H1 (cell line): Measurements from ENCODE around the gene PDE1C. TPM values are rescaled to one million over a fixed set of nuclear protein-coding genes. Genes with fewer than 3 reads are reported as not detected.

Experiments
- CTCF ChIA-PET: fragments of 300-600 bp; sonication (Branson Sonifier 250); formaldehyde crosslinking; loops from one replicate; lab custom pipeline; 2021; ENCODE audit not compliant: partially characterized antibody; lab: Charles Lee
- POLR2A ChIA-PET: fragments of 300-600 bp; sonication (Branson Sonifier 250); formaldehyde crosslinking; loops from one replicate; lab custom pipeline; 2021; ENCODE audit warnings: inconsistent platforms; ENCODE audit not compliant: partially characterized antibody; lab: Charles Lee
- DNase-seq, 2 experiments: peaks; one replicate each; pipeline versions ENCODE4 v3.0.0 to v3.0.0-alpha.2; 2010 to 2022; ENCODE audit warnings: low spot score in 2 of 2, low read depth in 1 of 2, mixed read lengths in 1 of 2
- FAIRE-seq: peaks from 2 replicates; lab custom pipeline; 2011; peaks lifted over from hg19 to GRCh38; lab: Jason Lieb, UNC
- H2AFZ ChIP-seq: 2 replicates; pipeline ENCODE4 v1.8.1; 2012; ENCODE audit warnings: low read length, inconsistent platforms
- H2AK5ac ChIP-seq: 2 replicates; pipeline ENCODE4 v1.6.1; 2013; ENCODE audit warnings: low read depth, low read length
- H2BK120ac ChIP-seq: replicated peaks from 2 replicates; pipeline ENCODE3; 2013; ENCODE audit warnings: low read depth, low read length, inconsistent platforms
- H2BK12ac ChIP-seq: 2 replicates; pipeline ENCODE4 v1.6.1; 2013; ENCODE audit warnings: low read depth, low read length
- H2BK15ac ChIP-seq: 2 replicates; pipeline ENCODE4 v1.6.1; 2013; ENCODE audit warnings: low read length
- H2BK20ac ChIP-seq: 2 replicates; pipeline ENCODE4 v1.6.1; 2013; ENCODE audit warnings: low read length
- H2BK5ac ChIP-seq: 2 replicates; pipeline ENCODE4 v1.6.1; 2013; ENCODE audit warnings: low read depth, low read length
- H3K14ac ChIP-seq: 2 replicates; pipeline ENCODE4 v1.6.1; 2013; ENCODE audit warnings: inconsistent platforms; ENCODE audit not compliant: insufficient read length
- H3K18ac ChIP-seq: 2 replicates; pipeline ENCODE4 v1.6.1; 2013; ENCODE audit warnings: low read length; ENCODE audit errors: extremely low read depth
- H3K23ac ChIP-seq: 2 replicates; pipeline ENCODE4 v1.6.1; 2013; ENCODE audit warnings: inconsistent platforms; ENCODE audit not compliant: insufficient read length
- H3K23me2 ChIP-seq: 2 replicates; pipeline ENCODE4 v1.6.1; 2013; ENCODE audit warnings: low read depth, low read length
- H3K27ac ChIP-seq: 2 replicates; pipeline ENCODE4 v1.6.1; 2011; ENCODE audit warnings: low read depth, low read length, inconsistent platforms
- H3K27me3 ChIP-seq, 4 experiments: replicated peaks in 1 of 4; 1 replicate in 1 of 4; 2 replicates in 3 of 4; pipeline versions ENCODE4 v1.6.1 to v1.8.1; 2011 to 2013; ENCODE audit warnings: low read length in 3 of 4, mild to moderate bottlenecking in 3 of 4, inconsistent platforms in 2 of 4, mixed read lengths in 2 of 4, moderate library complexity in 1 of 4; ENCODE audit not compliant: control insufficient read depth in 3 of 4, insufficient read depth in 3 of 4; ENCODE audit errors: extremely low read depth in 1 of 4
- H3K36me3 ChIP-seq, 4 experiments: 2 replicates each; pipeline versions ENCODE4 v1.6.1 to v1.8.1; 2011 to 2013; ENCODE audit warnings: mild to moderate bottlenecking in 4 of 4, low read length in 3 of 4, moderate library complexity in 2 of 4, control low read depth in 1 of 4, inconsistent platforms in 1 of 4; ENCODE audit not compliant: insufficient read depth in 4 of 4, control insufficient read depth in 2 of 4
- H3K4ac ChIP-seq: replicated peaks from 2 replicates; pipeline ENCODE3; 2013; ENCODE audit warnings: low read length, low read depth, mixed read lengths, inconsistent platforms; ENCODE audit not compliant: insufficient read length
- H3K4me1 ChIP-seq, 4 experiments: replicated peaks in 1 of 4; 1 replicate in 1 of 4; 2 replicates in 3 of 4; pipeline versions ENCODE4 v1.6.1 to v1.8.1; 2011 to 2013; ENCODE audit warnings: low read length in 3 of 4, inconsistent platforms in 2 of 4, mixed read lengths in 1 of 4; ENCODE audit not compliant: insufficient read depth in 4 of 4, control insufficient read depth in 3 of 4
- H3K4me2 ChIP-seq, 2 experiments: 2 replicates each; pipeline versions ENCODE4 v1.6.1 to v1.8.1; 2011 to 2013; ENCODE audit warnings: low read depth in 2 of 2, low read length in 2 of 2, control low read depth in 1 of 2, inconsistent platforms in 1 of 2, mild to moderate bottlenecking in 1 of 2; ENCODE audit not compliant: insufficient read depth in 1 of 2
- H3K4me3 ChIP-seq, 4 experiments: fragments of 200-600, 300-600 bp in 1 of 4; sonication (generic), shearing (Covaris generic), sonication (Bioruptor Twin) in 1 of 4; 2 replicates each; pipeline versions ENCODE4 v1.5.1 to v1.8.1; 2011 to 2016; ENCODE audit warnings: low read length in 4 of 4, low read depth in 3 of 4, control low read depth in 2 of 4, inconsistent platforms in 2 of 4, mild to moderate bottlenecking in 2 of 4, mixed read lengths in 1 of 4, moderate library complexity in 1 of 4; ENCODE audit not compliant: insufficient read depth in 2 of 4; ENCODE audit errors: extremely low read depth in 1 of 4
- H3K56ac ChIP-seq: replicated peaks from 2 replicates; pipeline ENCODE3; 2013; ENCODE audit warnings: low read depth, mild to moderate bottlenecking, mixed read lengths, low read length, inconsistent platforms; ENCODE audit not compliant: insufficient read length
- H3K79me1 ChIP-seq: 2 replicates; pipeline ENCODE4 v1.6.1; 2013; ENCODE audit warnings: low read depth, low read length, control low read depth
- H3K79me2 ChIP-seq, 2 experiments: 2 replicates each; pipeline versions ENCODE4 v1.6.1 to v1.8.1; 2012 to 2013; ENCODE audit warnings: low read length in 2 of 2, mild to moderate bottlenecking in 2 of 2, inconsistent platforms in 1 of 2; ENCODE audit not compliant: insufficient read depth in 2 of 2, control insufficient read depth in 1 of 2
- H3K9ac ChIP-seq, 4 experiments: replicated peaks in 1 of 4; 1 replicate in 1 of 4; 2 replicates in 3 of 4; pipeline versions ENCODE4 v1.6.1 to v1.8.1; 2011 to 2013; ENCODE audit warnings: low read depth in 3 of 4, low read length in 3 of 4, control low read depth in 2 of 4, mild to moderate bottlenecking in 2 of 4, moderate library complexity in 2 of 4, inconsistent platforms in 1 of 4; ENCODE audit errors: extremely low read depth in 1 of 4
- H3K9me3 ChIP-seq, 2 experiments: 2 replicates each; pipeline versions ENCODE4 v1.6.1 to v1.8.1; 2012 to 2013; ENCODE audit warnings: mild to moderate bottlenecking in 2 of 2, moderate library complexity in 2 of 2, control low read depth in 1 of 2, inconsistent platforms in 1 of 2, low read depth in 1 of 2, low read length in 1 of 2, mixed read lengths in 1 of 2; ENCODE audit not compliant: insufficient read depth in 2 of 2
- H4K20me1 ChIP-seq, 2 experiments: replicated peaks in 1 of 2; 2 replicates each; pipeline versions ENCODE3 to v1.8.1; 2011 to 2013; ENCODE audit warnings: inconsistent platforms in 2 of 2, low read length in 2 of 2, mild to moderate bottlenecking in 1 of 2; ENCODE audit not compliant: insufficient read depth in 2 of 2, control insufficient read depth in 1 of 2
- H4K5ac ChIP-seq: 2 replicates; pipeline ENCODE4 v1.6.1; 2013; ENCODE audit warnings: low read length, low read depth, mixed read lengths, inconsistent platforms; ENCODE audit not compliant: insufficient read length
- H4K8ac ChIP-seq: 2 replicates; pipeline ENCODE4 v1.8.0; 2013; ENCODE audit warnings: mild to moderate bottlenecking, moderate library complexity, low read length, inconsistent platforms; ENCODE audit not compliant: insufficient read depth; ENCODE audit errors: extremely low read depth
- H4K91ac ChIP-seq: replicated peaks from 2 replicates; pipeline ENCODE3; 2013; ENCODE audit warnings: low read length, mixed read lengths, inconsistent platforms; ENCODE audit not compliant: insufficient read length
- BACH1 ChIP-seq: IDR thresholded peaks from 2 replicates; pipeline ENCODE4 v1.6.1; 2012; ENCODE audit warnings: low read length, improper control_type of control experiment
- CHD1 ChIP-seq: IDR thresholded peaks from 2 replicates; pipeline ENCODE4 v1.6.1; 2012; ENCODE audit warnings: low read depth, low read length, improper control_type of control experiment
- EZH2 ChIP-seq: fragments of 200-600 bp; sonication (generic); IDR thresholded peaks from 2 replicates; pipeline ENCODE4 v1.7.1; 2012; ENCODE audit warnings: low read depth, mild to moderate bottlenecking, moderate library complexity, low read length, inconsistent platforms; ENCODE audit not compliant: severe bottlenecking
- HDAC2 ChIP-seq, 2 experiments: fragments of 300-600 bp in 1 of 2; sonication (generic) in 1 of 2; IDR thresholded peaks; 2 replicates each; pipeline ENCODE4 v1.6.1; 2011 to 2012; ENCODE audit warnings: low read depth in 2 of 2, low read length in 2 of 2, mild to moderate bottlenecking in 2 of 2, moderate library complexity in 2 of 2, borderline replicate concordance in 1 of 2, inconsistent platforms in 1 of 2
- JUND ChIP-seq: IDR thresholded peaks from 2 replicates; pipeline ENCODE4 v1.6.1; 2011; ENCODE audit warnings: mild to moderate bottlenecking, improper control_type of control experiment, low read length
- KDM4A ChIP-seq: IDR thresholded peaks from one replicate; pipeline ENCODE4 v1.7.1; 2012; ENCODE audit warnings: low read depth, mild to moderate bottlenecking, moderate library complexity, low read length, inconsistent platforms; ENCODE audit not compliant: severe bottlenecking
- NANOG ChIP-seq: IDR thresholded peaks from 2 replicates; pipeline ENCODE4 v1.6.1; 2011; ENCODE audit warnings: low read length, low read depth, mild to moderate bottlenecking, inconsistent platforms; ENCODE audit not compliant: insufficient read depth, poor library complexity, severe bottlenecking
- POLR2A ChIP-seq, 2 experiments: IDR thresholded peaks; 1 replicate in 1 of 2; 2 replicates in 1 of 2; pipeline ENCODE4 v1.6.1; 2011; ENCODE audit warnings: low read depth in 2 of 2, low read length in 2 of 2, mild to moderate bottlenecking in 2 of 2; ENCODE audit errors: control extremely low read depth in 1 of 2
- RBBP5 ChIP-seq: IDR thresholded peaks from 2 replicates; pipeline ENCODE4 v1.7.1; 2012; ENCODE audit warnings: low read depth, mild to moderate bottlenecking, inconsistent platforms, low read length, moderate library complexity, borderline replicate concordance
- SAP30 ChIP-seq: fragments of 300-600 bp; sonication (generic); IDR thresholded peaks from 2 replicates; pipeline ENCODE4 v1.7.1; 2012; ENCODE audit warnings: low read length, moderate library complexity, mild to moderate bottlenecking, inconsistent platforms; ENCODE audit not compliant: insufficient read depth, insufficient replicate concordance
- SIN3A ChIP-seq, 2 experiments: IDR thresholded peaks in 1 of 2; conservative IDR thresholded peaks in 1 of 2; 2 replicates each; pipeline ENCODE4 v1.6.1; 2011 to 2012; ENCODE audit warnings: low read length in 2 of 2, improper control_type of control experiment in 1 of 2, low read depth in 1 of 2, mild to moderate bottlenecking in 1 of 2
- USF2 ChIP-seq: IDR thresholded peaks from 2 replicates; pipeline ENCODE4 v1.6.1; 2011; ENCODE audit warnings: low read length, improper control_type of control experiment
- WGBS, 2 experiments: shearing (Covaris generic) in 1 of 2; methylation state at CpG; one replicate each; pipeline versions ENCODE4 v1.1.6 to v1.1.7; 2013 to 2015; ENCODE audit warnings: low lambda C conversion rate in 2 of 2, mixed read lengths in 2 of 2, inconsistent platforms in 1 of 2, low coverage in 1 of 2, missing lambda C conversion rate in 1 of 2; ENCODE audit not compliant: insufficient replicate concordance in 2 of 2, insufficient coverage in 1 of 2, insufficient read length in 1 of 2; ENCODE audit errors: extremely low coverage in 1 of 2, missing lambda C conversion rate in 1 of 2; 5-methylcytosine and 5-hydroxymethylcytosine counted together
- polyA plus RNA-seq, 7 experiments: library from polyadenylated mRNA; depleted of rRNA in 3 of 7; stranded (reverse) in 5 of 7; unstranded in 2 of 7; fragments of >200 nt in 5 of 7; fragments of 200-250 nt in 2 of 7; gene quantifications; 1 replicate in 5 of 7; 2 replicates in 1 of 7; 4 replicates in 1 of 7; pipeline versions ENCODE4 v1.2.1 to v1.2.3, GENCODE V29; 2011 to 2013; ENCODE audit warnings: missing spikeins in 2 of 7, mixed read lengths in 2 of 7
- total RNA-seq: library from RNA; stranded (reverse); fragmentation: NEBNext Ultra II Directional; extraction: Animal tissue kit (Norgen Biotek cat#: 25700); gene quantifications from 2 replicates; pipeline ENCODE4 v1.2.1, GENCODE V29; 2021

PDE1C gene
- total and polyA plus RNA-seq, 2 of the 8 experiments (the other 6 are each of a cell fraction or from before 2014, with no cell fraction given) = 0.11 to 1.1 TPM

- FAIRE-seq (no peak), DNase-seq (no peak)
- CTCF ChIA-PET = no interaction called here
- Histone ChIP-seq H3K56ac (no peak overlapping the region), H2BK12ac (no peak overlapping the region), H3K79me2 (no peaks in the 10 kb centered on the region), H3K4me1 (no peaks in the 10 kb centered on the region), H2BK15ac (no peak overlapping the region), H2AFZ (no peak overlapping the region), H3K79me1 (no peaks in the 10 kb centered on the region), H3K9ac (no peak overlapping the region), H3K4me2 (no peak overlapping the region), H2AK5ac (no peak overlapping the region), H4K5ac (no peak overlapping the region), H3K4ac (no peak overlapping the region), H2BK120ac (no peak overlapping the region), H2BK5ac (no peak overlapping the region), H4K8ac (no peak overlapping the region), H3K14ac (no peak overlapping the region), H2BK20ac (no peak overlapping the region), H3K4me3 (no peak overlapping the region), H3K27me3 (peaks cover 16 to 19% (median 18%) of the 10 kb centered on the region in 4 experiments), H4K91ac (no peak overlapping the region), H3K23me2 (peaks cover 4% of the 10 kb centered on the region; the same call in 1 of the 2 replicates), H3K18ac (no peak overlapping the region), H3K9me3 (no peaks in the 10 kb centered on the region), H4K20me1 (no peaks in the 10 kb centered on the region), H3K27ac (no peak overlapping the region), H3K36me3 (no peaks in the 10 kb centered on the region), H3K23ac (no peak overlapping the region)
- POLR2A ChIA-PET = no interaction called here
- TF ChIP-seq SIN3A (conservative IDR thresholded peaks at IDR 0.05 in 1 of 2, IDR thresholded peaks at IDR 0.05 in 1 of 2; ENCODE audit: low read depth in 1 of 2, low read length in 2 of 2) (no peak), KDM4A (no peak), POLR2A (IDR thresholded peaks at IDR 0.05; ENCODE audit: control extremely low read depth in 1 of 2, low read depth in 2 of 2, low read length in 2 of 2) (no peak), NANOG (no peak), RBBP5 (no peak), HDAC2 (IDR thresholded peaks at IDR 0.05; ENCODE audit: borderline replicate concordance in 1 of 2, low read depth in 2 of 2, low read length in 2 of 2) (no peak), BACH1 (no peak), CHD1 (no peak), JUND (no peak), EZH2 (no peak), USF2 (no peak), SAP30 (no peak)
- 85% methylated on average over 4 of the region's 4 CpGs; no CpG with 5 or more reads in 1 of the 2 experiments for WGBS, 2 experiments
Measured at GRCh38 chr7:32075612-32076011, 5.4 kb upstream of the PDE1C start.
